GM12878 (cell line): ENCODE results near the gene C6orf120. TPM values are rescaled to one million over a fixed set of nuclear protein-coding genes. Genes with fewer than 3 reads are reported as not detected.

ENCODE experiments used
- ATAC-seq: fragments of 200-7000 bp; cut with Tn5 transposase; 3 replicates; pipeline ENCODE4 v1.9.1; 2020; ENCODE audit warnings: mild to moderate bottlenecking, moderate library complexity
- BruUV-seq: library from RNA; stranded (reverse); fragments of 400-500 nt; replicated peaks from 2 replicates; lab custom pipeline; 2021; lab: Mats Ljungman, UMichigan
- CTCF ChIA-PET: fragments of 300-600 bp; sonication (Branson Sonifier 250); formaldehyde crosslinking; extraction: SDS; loops from one replicate; lab custom pipeline; 2021; ENCODE audit warnings: inconsistent platforms; lab: Yijun Ruan, JAX
- POLR2A ChIA-PET: fragments of 350-600 bp; formaldehyde crosslinking; extraction: SDS; loops from one replicate; lab custom pipeline; 2021; ENCODE audit warnings: inconsistent platforms; lab: Charles Lee
- RAD21 ChIA-PET: fragments of 300-600 bp; sonication (Branson Sonifier 250); formaldehyde crosslinking; loops from one replicate; lab custom pipeline; 2023; ENCODE audit warnings: antibody characterized with exemption; ENCODE audit not compliant: unreplicated experiment; lab: Charles Lee
- SMC1A ChIA-PET: fragments of 300-600 bp; sonication (Branson Sonifier 250); formaldehyde crosslinking; loops from one replicate; lab custom pipeline; 2023; ENCODE audit not compliant: unreplicated experiment, uncharacterized antibody; lab: Charles Lee
- DNase-seq: peaks from one replicate; pipeline ENCODE4 v3.0.0-alpha.2; 2011; ENCODE audit warnings: low read depth, low spot score
- FAIRE-seq: peaks from 3 replicates; lab custom pipeline; 2011; peaks lifted over from hg19 to GRCh38; lab: Jason Lieb, UNC
- H2AFZ ChIP-seq: 2 replicates; pipeline ENCODE4 v1.6.0; 2011; ENCODE audit warnings: low read depth, low read length, control low read depth; ENCODE audit not compliant: control insufficient read depth
- H3K27ac ChIP-seq: 2 replicates; pipeline ENCODE4 v1.5.1; 2011; ENCODE audit warnings: control low read depth; ENCODE audit not compliant: control insufficient read depth, insufficient read depth
- H3K27me3 ChIP-seq, 2 experiments: replicated peaks in 1 of 2; 2 replicates each; pipeline versions ENCODE4 v1.6.0 to v1.6.1; 2011; ENCODE audit warnings: low read length in 1 of 2; ENCODE audit not compliant: control insufficient read depth in 2 of 2, insufficient read depth in 2 of 2
- H3K36me3 ChIP-seq, 2 experiments: 2 replicates each; pipeline ENCODE4 v1.5.1; 2011; ENCODE audit warnings: low read length in 1 of 2; ENCODE audit not compliant: control insufficient read depth in 2 of 2, insufficient read depth in 2 of 2
- H3K4me1 ChIP-seq: 2 replicates; pipeline ENCODE4 v1.6.1; 2011; ENCODE audit warnings: mild to moderate bottlenecking, low read length, moderate library complexity, mixed read lengths; ENCODE audit not compliant: control insufficient read depth, insufficient read depth
- H3K4me2 ChIP-seq: 2 replicates; pipeline ENCODE4 v1.6.0; 2011; ENCODE audit warnings: control low read depth; ENCODE audit not compliant: control insufficient read depth, insufficient read depth
- H3K4me3 ChIP-seq: fragments of 200-600 bp; sonication (generic); 2 replicates; pipeline ENCODE4 v1.5.1; 2016
- H3K79me2 ChIP-seq: 2 replicates; pipeline ENCODE4 v1.6.0; 2011; ENCODE audit warnings: low read length; ENCODE audit not compliant: control insufficient read depth, insufficient read depth
- H3K9ac ChIP-seq: 2 replicates; pipeline ENCODE4 v1.8.0; 2011; ENCODE audit warnings: low read length, control low read depth, mixed read lengths; ENCODE audit not compliant: control insufficient read depth, insufficient read depth
- H3K9me3 ChIP-seq: replicated peaks from 3 replicates; pipeline ENCODE4 v1.5.1; 2011; ENCODE audit warnings: mild to moderate bottlenecking, low read length; ENCODE audit not compliant: control insufficient read depth, insufficient read depth
- H4K20me1 ChIP-seq: 2 replicates; pipeline ENCODE4 v1.6.0; 2011; ENCODE audit not compliant: control insufficient read depth, insufficient read depth
- BCL11A ChIP-seq: IDR thresholded peaks from 2 replicates; pipeline ENCODE4 v1.6.1; 2011; ENCODE audit warnings: low read depth, low read length
- POLR2A ChIP-seq: IDR thresholded peaks from 2 replicates; pipeline ENCODE4 v1.6.1; 2011; ENCODE audit warnings: low read depth, mild to moderate bottlenecking, low read length
- SP1 ChIP-seq: IDR thresholded peaks from one replicate; pipeline ENCODE4 v1.6.1; 2011; ENCODE audit warnings: low read depth, low read length
- TCF7 ChIP-seq: IDR thresholded peaks from 2 replicates; pipeline ENCODE4 v1.6.1; 2014; ENCODE audit warnings: antibody characterized with exemption, borderline replicate concordance
- WGBS: methylation state at CpG from one replicate; pipeline ENCODE4 v1.1.6; 2016; ENCODE audit warnings: low lambda C conversion rate; ENCODE audit not compliant: insufficient replicate concordance, insufficient coverage; ENCODE audit errors: missing lambda C conversion rate; 5-methylcytosine and 5-hydroxymethylcytosine counted together
- in situ Hi-C: fragments of 300-500 bp; cut with MboI; formaldehyde crosslinking; loops from 9 replicates; pipeline ENCODE4 v1.14.3; 2018; ENCODE audit warnings: mixed read lengths
- intact Hi-C: fragments of 100-400 bp; cut with micrococcal nuclease; formaldehyde crosslinking; loops from one replicate; pipeline ENCODE4 v1.14.2; 2022; ENCODE audit not compliant: unreplicated experiment
- polyA plus RNA-seq, 11 experiments: library from polyadenylated mRNA; depleted of rRNA in 4 of 11; unstranded in 6 of 11; stranded (reverse) in 5 of 11; fragments of >200 nt; fragmentation: Nextera tagmentation in 4 of 11; fragmentation: Illumina TruSeq in 1 of 11; extraction: Ambion mirVana in 4 of 11; extraction: Trizol in 1 of 11; gene quantifications; 1 replicate in 1 of 11; 2 replicates in 10 of 11; pipeline versions ENCODE4 v1.2.1 to v1.2.3, GENCODE V29; 2011 to 2016; ENCODE audit warnings: inconsistent platforms in 2 of 11, missing spikeins in 2 of 11, low read depth in 1 of 11
- total RNA-seq, 4 experiments: library from RNA; depleted of rRNA in 3 of 4; stranded (reverse); fragments of >200 nt in 3 of 4; fragmentation: Illumina TruSeq in 1 of 4; extraction: Trizol in 1 of 4; gene quantifications; 2 replicates each; pipeline versions ENCODE4 v1.2.1 to v1.2.3, GENCODE V29; 2013 to 2021
- TF ChIP-seq, protein P1 (sequence below): fragments of 150-350 bp; IDR thresholded peaks from 2 replicates; pipeline ENCODE4 v1.6.1; 2014; ENCODE audit warnings: mild to moderate bottlenecking, low read depth, low read length
- TF ChIP-seq, protein P2 (sequence below): IDR thresholded peaks from 2 replicates; pipeline ENCODE4 v1.6.1; 2012; ENCODE audit warnings: low read depth, low read length, improper control_type of control experiment

C6orf120 gene
- total and polyA plus RNA-seq, 10 of the 15 experiments (the other 5 are each of a cell fraction or from before 2014, with no cell fraction given): 3.6 to 23.9 (median 18.2) TPM

GRCh38 chr6:169722362-169723199 lies 20.7 kb downstream of the C6orf120 start:
- ChIA-PET RAD21 (interaction anchor here (0.7 to 1.4 kb wide), 3 partner anchors 13 to 21 kb away, joined by 3 to 9 read pairs (median 3); partner anchors contain the start of genes C6orf120 and WDR27), CTCF (interaction anchor here (1.1 to 1.9 kb wide), 4 partner anchors 13 to 808 kb away, joined by 4 to 11 read pairs (median 6); no protein-coding TSS in a partner anchor), POLR2A (interaction anchor here (0.9 to 3.2 kb wide), 2 partner anchors 14 to 19 kb away, joined by 4 to 32 read pairs; partner anchors contain the start of genes C6orf120 and WDR27), SMC1A (interaction anchor here (0.7 to 2.5 kb wide), 9 partner anchors 13 to 795 kb away, joined by 3 to 14 read pairs (median 4); partner anchors contain the start of genes C6orf120, DYNLT2, ERMARD and WDR27)
- no peaks in the 10 kb centered on the region for H4K20me1 ChIP-seq
- H3K27me3 ChIP-seq: no peaks in the 10 kb centered on the region
- FAIRE-seq: peak; percentile 18
- no peaks in the 10 kb centered on the region for H3K9me3 ChIP-seq
- no peaks in the 10 kb centered on the region; a peak in 1 of 4 replicates for H3K36me3 ChIP-seq
- TSS peak; percentile 59 for BruUV-seq
- peak; percentile 53 for ATAC-seq
- in situ Hi-C loops: no loop called here
- H3K79me2 ChIP-seq: peaks cover 40% of the 10 kb centered on the region
- H3K27ac ChIP-seq: peak overlapping the region; percentile 38
- intact Hi-C loops: loop anchor here (1.0 to 10.0 kb wide), 2 partner anchors 20 to 582 kb away; partner anchors contain the start of genes C6orf120, FAM120B and WDR27
- 10% methylated on average over 22 of the region's 22 CpGs for WGBS
- peak overlapping the region; percentile 55 for H2AFZ ChIP-seq
- TF ChIP-seq POLR2A (peak; percentile 58; the same call in 1 of the 2 replicates), TCF7 (0 out of 2 replicates have a peak, but pooled peaks have one; percentile 8), BCL11A (no peak), SP1 (no peak)
- TF ChIP-seq, protein P1, sequence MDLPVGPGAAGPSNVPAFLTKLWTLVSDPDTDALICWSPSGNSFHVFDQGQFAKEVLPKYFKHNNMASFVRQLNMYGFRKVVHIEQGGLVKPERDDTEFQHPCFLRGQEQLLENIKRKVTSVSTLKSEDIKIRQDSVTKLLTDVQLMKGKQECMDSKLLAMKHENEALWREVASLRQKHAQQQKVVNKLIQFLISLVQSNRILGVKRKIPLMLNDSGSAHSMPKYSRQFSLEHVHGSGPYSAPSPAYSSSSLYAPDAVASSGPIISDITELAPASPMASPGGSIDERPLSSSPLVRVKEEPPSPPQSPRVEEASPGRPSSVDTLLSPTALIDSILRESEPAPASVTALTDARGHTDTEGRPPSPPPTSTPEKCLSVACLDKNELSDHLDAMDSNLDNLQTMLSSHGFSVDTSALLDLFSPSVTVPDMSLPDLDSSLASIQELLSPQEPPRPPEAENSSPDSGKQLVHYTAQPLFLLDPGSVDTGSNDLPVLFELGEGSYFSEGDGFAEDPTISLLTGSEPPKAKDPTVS: no peak
- TF ChIP-seq, protein P2, sequence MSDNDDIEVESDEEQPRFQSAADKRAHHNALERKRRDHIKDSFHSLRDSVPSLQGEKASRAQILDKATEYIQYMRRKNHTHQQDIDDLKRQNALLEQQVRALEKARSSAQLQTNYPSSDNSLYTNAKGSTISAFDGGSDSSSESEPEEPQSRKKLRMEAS: 0 out of 2 replicates have a peak, but pooled peaks have one; percentile 19
- H3K4me2 ChIP-seq: peak overlapping the region; percentile 99
- H3K4me1 ChIP-seq: peaks cover 5% of the 10 kb centered on the region
- H3K4me3 ChIP-seq: peak overlapping the region; percentile 85
- DNase-seq: no peak
- H3K9ac ChIP-seq: peak overlapping the region; percentile 76
